B cell (primary cell): Measurements from ENCODE around the gene MYL7. TPM values are rescaled to one million over a fixed set of nuclear protein-coding genes. Genes with fewer than 3 reads are reported as not detected.

Source experiments
- ATAC-seq: fragments of 200-7000 bp; cut with Tn5 transposase; one replicate; pipeline ENCODE4 v1.10.0; 2021; ENCODE audit warnings: low read depth, mild to moderate bottlenecking, moderate number of reproducible peaks, moderate library complexity
- CTCF ChIA-PET: fragments of 350-600 bp; sonication (Branson Sonifier 250); formaldehyde crosslinking; loops from one replicate; lab custom pipeline; 2021; ENCODE audit warnings: antibody characterized with exemption, inconsistent platforms; lab: Charles Lee
- POLR2A ChIA-PET: fragments of 350-600 bp; sonication (Branson Sonifier 250); formaldehyde crosslinking; loops from one replicate; lab custom pipeline; 2021; ENCODE audit warnings: antibody characterized with exemption; lab: Charles Lee
- DNase-seq: peaks from one replicate; pipeline ENCODE4 v3.0.0; 2013
- H2AFZ ChIP-seq: 2 replicates; pipeline ENCODE4 v1.6.1; 2012; ENCODE audit warnings: mild to moderate bottlenecking, low read depth, low read length; ENCODE audit not compliant: insufficient read depth, poor library complexity, severe bottlenecking
- H3K27ac ChIP-seq, 2 donors: 1 replicate in 1 of 2; 2 replicates in 1 of 2; pipeline ENCODE4 v1.5.1; 2012 to 2013; ENCODE audit warnings: low read length in 2 of 2, mild to moderate bottlenecking in 2 of 2, moderate library complexity in 1 of 2
- H3K27me3 ChIP-seq, 4 experiments: fragments of 200-600 bp in 1 of 4; sonication (generic) in 1 of 4; replicated peaks in 1 of 4; 1 replicate in 2 of 4; 2 replicates in 2 of 4; pipeline versions ENCODE4 v1.6.1 to v1.7.0; 2013 to 2016; ENCODE audit warnings: low read length in 3 of 4, mild to moderate bottlenecking in 2 of 4, mixed read lengths in 1 of 4, moderate library complexity in 1 of 4; ENCODE audit not compliant: insufficient read depth in 4 of 4, control insufficient read depth in 3 of 4; ENCODE audit errors: control extremely low read depth in 1 of 4
- H3K36me3 ChIP-seq, 2 experiments: replicated peaks in 1 of 2; 1 replicate in 1 of 2; 2 replicates in 1 of 2; pipeline versions ENCODE4 v1.6.1 to v1.7.1; 2013; ENCODE audit warnings: low read length in 1 of 2; ENCODE audit not compliant: insufficient read depth in 2 of 2, control insufficient read depth in 1 of 2; ENCODE audit errors: control extremely low read depth in 1 of 2, extremely low read depth in 1 of 2
- H3K4me1 ChIP-seq, 2 donors: fragments of 200-600 bp in 1 of 2; sonication (generic) in 1 of 2; 1 replicate in 1 of 2; 2 replicates in 1 of 2; pipeline versions ENCODE4 v1.5.1 to v1.6.1; 2013 to 2017; ENCODE audit warnings: low read length in 2 of 2; ENCODE audit not compliant: control insufficient read depth in 2 of 2, insufficient read depth in 2 of 2
- H3K4me2 ChIP-seq: replicated peaks from 2 replicates; pipeline ENCODE3; 2012; ENCODE audit warnings: mild to moderate bottlenecking, low read depth, low read length; ENCODE audit not compliant: poor library complexity, severe bottlenecking
- H3K4me3 ChIP-seq, 5 experiments: fragments of 200-600 bp in 1 of 5; sonication (generic) in 1 of 5; 1 replicate in 3 of 5; 2 replicates in 2 of 5; pipeline versions ENCODE4 v1.5.1 to v1.7.0; 2011 to 2016; ENCODE audit warnings: low read length in 4 of 5, mild to moderate bottlenecking in 4 of 5, low read depth in 2 of 5, control low read depth in 1 of 5, moderate library complexity in 1 of 5; ENCODE audit not compliant: insufficient read depth in 1 of 5; ENCODE audit errors: control extremely low read depth in 1 of 5, extremely low read depth in 1 of 5
- H3K79me2 ChIP-seq: fragments of 200-600 bp; sonication (generic); one replicate; pipeline ENCODE4 v1.6.0; 2016; ENCODE audit warnings: low read length; ENCODE audit not compliant: control insufficient read depth, insufficient read depth
- H3K9ac ChIP-seq: fragments of 200-600 bp; sonication (generic); 2 replicates; pipeline ENCODE4 v1.6.1; 2017; ENCODE audit warnings: mild to moderate bottlenecking, low read length, moderate library complexity
- H3K9me3 ChIP-seq, 3 donors: one replicate each; pipeline versions ENCODE4 v1.6.1 to v1.7.1; 2013; ENCODE audit warnings: low read length in 2 of 3; ENCODE audit not compliant: control insufficient read depth in 2 of 3, insufficient read depth in 1 of 3; ENCODE audit errors: control extremely low read depth in 1 of 3
- H4K20me1 ChIP-seq: 2 replicates; pipeline ENCODE4 v1.6.0; 2012; ENCODE audit warnings: mild to moderate bottlenecking, low read length; ENCODE audit not compliant: insufficient read depth, control insufficient read depth, poor library complexity, severe bottlenecking
- H3K27ac Mint-ChIP-seq: one replicate; pipeline ENCODE4 v1.8.0; 2021; ENCODE audit warnings: mixed read lengths
- H3K27me3 Mint-ChIP-seq: one replicate; pipeline ENCODE4 v1.8.0; 2021; ENCODE audit warnings: mixed read lengths
- H3K4me1 Mint-ChIP-seq: one replicate; pipeline ENCODE4 v1.8.0; 2021; ENCODE audit warnings: mixed read lengths
- H3K4me3 Mint-ChIP-seq: one replicate; pipeline ENCODE4 v1.8.0; 2021; ENCODE audit warnings: mixed read lengths
- H3K9me3 Mint-ChIP-seq: one replicate; pipeline ENCODE4 v1.8.0; 2022; ENCODE audit warnings: mixed read lengths; ENCODE audit not compliant: insufficient read depth
- EZH2 ChIP-seq: IDR thresholded peaks from 2 replicates; pipeline ENCODE4 v1.6.1; 2012; ENCODE audit warnings: borderline replicate concordance, low read depth, mild to moderate bottlenecking, moderate library complexity, low read length; ENCODE audit not compliant: insufficient read depth, poor library complexity, severe bottlenecking
- WGBS: methylation state at CpG from one replicate; pipeline ENCODE4 v1.1.5; 2013; ENCODE audit warnings: missing lambda C conversion rate; ENCODE audit not compliant: insufficient coverage; 5-methylcytosine and 5-hydroxymethylcytosine counted together
- intact Hi-C: fragments of 100-400 bp; cut with micrococcal nuclease; formaldehyde crosslinking; loops from one replicate; pipeline ENCODE4 v1.10.0; 2022
- polyA plus RNA-seq: library from polyadenylated mRNA; depleted of rRNA; stranded (reverse); fragments of >200 nt; gene quantifications from 2 replicates; pipeline ENCODE4 v1.2.3, GENCODE V29; 2012
- total RNA-seq, 2 donors: library from RNA; stranded (reverse); fragments of 120-200 nt in 1 of 2; gene quantifications; 1 replicate in 1 of 2; 2 replicates in 1 of 2; pipeline versions ENCODE4 v1.2.3 to v1.2.4, GENCODE V29; 2013 to 2022
- TF ChIP-seq, protein P1 (sequence below): fragments of 200-600 bp; IDR thresholded peaks from one replicate; pipeline ENCODE4 v1.8.0; 2022; ENCODE audit warnings: antibody characterized with exemption, mild to moderate bottlenecking

MYL7 gene
- total and polyA plus RNA-seq, 2 donors (not counting 1 experiment from before 2014, with no cell fraction given): not detected

DNA sequence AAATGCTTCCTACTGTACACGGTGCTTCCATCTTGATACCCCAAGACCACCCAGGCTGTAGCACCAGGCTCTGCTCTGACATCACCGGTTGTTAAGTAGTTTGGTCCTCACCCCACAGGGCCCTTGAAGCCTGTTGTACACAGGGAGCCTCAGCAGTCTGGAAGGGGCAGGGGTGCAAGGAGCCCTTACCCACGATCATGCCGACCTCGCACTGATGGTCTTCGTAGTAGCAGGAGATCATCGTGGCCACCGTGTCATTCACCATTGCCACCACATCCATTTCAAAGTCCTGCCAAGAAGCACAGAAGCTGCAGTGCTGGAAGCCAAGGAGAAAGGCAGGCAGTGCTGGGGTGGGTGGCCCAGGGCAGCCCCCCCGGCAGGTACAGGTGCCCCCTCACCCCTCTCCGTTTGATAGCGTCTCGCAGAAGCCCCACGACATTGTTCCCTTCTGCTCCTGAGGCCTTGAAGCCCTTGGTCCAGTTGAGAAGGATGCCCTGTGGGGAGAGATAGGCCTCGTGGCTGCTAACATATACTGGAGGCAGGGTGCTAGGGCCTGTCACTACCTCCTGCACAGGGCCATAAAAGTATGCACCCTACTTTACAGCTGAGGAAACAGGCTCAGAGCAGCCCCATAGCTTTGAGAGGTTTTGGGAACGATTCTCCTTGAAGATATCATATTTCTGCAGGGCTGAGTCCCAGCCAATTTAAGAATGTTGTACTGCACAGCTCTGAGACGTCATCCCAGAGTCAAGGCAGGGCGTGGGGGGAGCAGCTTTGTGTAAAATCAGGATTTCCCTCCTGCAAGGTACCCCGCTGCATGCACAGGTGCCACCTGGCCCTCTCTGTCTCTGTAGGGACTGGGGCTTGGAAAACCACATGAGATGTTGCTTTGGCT lies 8.7 kb upstream of the MYL7 start:
- Histone ChIP-seq H3K27ac (no peak overlapping the region), H3K27me3 (peaks cover 0 to 15% (median 4%) of the 10 kb centered on the region in 4 experiments), H2AFZ (no peak overlapping the region), H3K36me3 (no peaks in the 10 kb centered on the region), H3K4me2 (no peak overlapping the region), H3K9me3 (no peaks in the 10 kb centered on the region), H3K9ac (no peak overlapping the region), H3K79me2 (no peaks in the 10 kb centered on the region), H4K20me1 (no peaks in the 10 kb centered on the region), H3K4me1 (peaks cover 13 to 28% of the 10 kb centered on the region in 2 donors), H3K4me3 (no peak overlapping the region)
- peaks cover 17% of the 10 kb centered on the region for H3K4me1 Mint-ChIP-seq
- ATAC-seq (no peak), DNase-seq (no peak)
- CTCF ChIA-PET: interaction anchor here (1.2 kb wide), 1 partner anchor 41 kb away, joined by 3 read pairs; no protein-coding TSS in a partner anchor
- H3K27ac Mint-ChIP-seq: no peak overlapping the region
- TF ChIP-seq EZH2: no peak
- TF ChIP-seq, protein P1, sequence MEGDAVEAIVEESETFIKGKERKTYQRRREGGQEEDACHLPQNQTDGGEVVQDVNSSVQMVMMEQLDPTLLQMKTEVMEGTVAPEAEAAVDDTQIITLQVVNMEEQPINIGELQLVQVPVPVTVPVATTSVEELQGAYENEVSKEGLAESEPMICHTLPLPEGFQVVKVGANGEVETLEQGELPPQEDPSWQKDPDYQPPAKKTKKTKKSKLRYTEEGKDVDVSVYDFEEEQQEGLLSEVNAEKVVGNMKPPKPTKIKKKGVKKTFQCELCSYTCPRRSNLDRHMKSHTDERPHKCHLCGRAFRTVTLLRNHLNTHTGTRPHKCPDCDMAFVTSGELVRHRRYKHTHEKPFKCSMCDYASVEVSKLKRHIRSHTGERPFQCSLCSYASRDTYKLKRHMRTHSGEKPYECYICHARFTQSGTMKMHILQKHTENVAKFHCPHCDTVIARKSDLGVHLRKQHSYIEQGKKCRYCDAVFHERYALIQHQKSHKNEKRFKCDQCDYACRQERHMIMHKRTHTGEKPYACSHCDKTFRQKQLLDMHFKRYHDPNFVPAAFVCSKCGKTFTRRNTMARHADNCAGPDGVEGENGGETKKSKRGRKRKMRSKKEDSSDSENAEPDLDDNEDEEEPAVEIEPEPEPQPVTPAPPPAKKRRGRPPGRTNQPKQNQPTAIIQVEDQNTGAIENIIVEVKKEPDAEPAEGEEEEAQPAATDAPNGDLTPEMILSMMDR: no peak
- intact Hi-C loops: no loop called here
- H3K27me3 Mint-ChIP-seq: no peaks in the 10 kb centered on the region
- 87% methylated on average over 17 of the region's 18 CpGs for WGBS
- no peaks in the 10 kb centered on the region for H3K9me3 Mint-ChIP-seq
- POLR2A ChIA-PET: no interaction called here
- H3K4me3 Mint-ChIP-seq: no peak overlapping the region

DNA sequence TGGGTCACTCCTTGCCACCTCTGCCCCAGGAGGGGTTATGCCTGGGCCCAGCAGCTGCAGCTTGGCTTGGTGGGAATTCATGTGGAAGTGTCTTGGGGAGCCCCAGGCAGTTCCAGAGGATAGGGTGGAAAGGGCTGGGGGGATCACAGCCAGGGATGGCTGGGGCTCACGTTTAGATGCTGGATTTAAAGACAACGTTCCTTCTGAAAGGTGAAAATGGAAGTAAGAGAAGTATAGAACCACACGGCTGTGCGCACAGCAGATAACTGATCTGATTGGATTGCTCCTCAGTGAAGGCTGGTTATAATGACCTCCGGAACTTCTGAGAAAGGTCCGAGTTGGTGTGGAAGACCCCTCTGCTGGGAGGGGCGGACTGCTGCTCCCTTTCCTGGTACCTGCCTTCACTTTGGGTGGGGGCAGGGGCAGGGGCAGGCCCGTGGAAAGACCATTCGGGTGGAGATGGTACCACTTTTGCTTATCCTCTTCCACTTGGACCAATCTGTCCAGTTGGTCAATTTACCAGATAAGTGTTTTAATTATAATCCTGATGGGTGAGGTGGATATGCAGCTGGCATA lies 7.9 kb upstream of the MYL7 start:
- DNase-seq: no peak

More for the DNA sequence above, 7.9 kb upstream of the MYL7 start:
- H2AFZ ChIP-seq: no peak overlapping the region
- H3K4me2 ChIP-seq: no peak overlapping the region
- ChIA-PET CTCF (no interaction called here), POLR2A (no interaction called here)
- H3K27ac ChIP-seq: no peak overlapping the region
- TF ChIP-seq, protein P1: no peak
- TF ChIP-seq EZH2: no peak
- no peak overlapping the region for H3K9ac ChIP-seq
- H3K27me3 ChIP-seq: peaks cover 0 to 21% (median 6%) of the 10 kb centered on the region in 4 experiments
- no peak overlapping the region for H3K4me3 ChIP-seq
- no peaks in the 10 kb centered on the region for H4K20me1 ChIP-seq
- no peaks in the 10 kb centered on the region for H3K36me3 ChIP-seq
- H3K27me3 Mint-ChIP-seq: no peaks in the 10 kb centered on the region
- no peaks in the 10 kb centered on the region for H3K9me3 ChIP-seq
- H3K4me1 Mint-ChIP-seq: peaks cover 17% of the 10 kb centered on the region
- H3K79me2 ChIP-seq: no peaks in the 10 kb centered on the region
- no peak for ATAC-seq
- H3K4me3 Mint-ChIP-seq: no peak overlapping the region
- 88% methylated on average over 7 of the region's 9 CpGs for WGBS
- no peaks in the 10 kb centered on the region for H3K9me3 Mint-ChIP-seq
- H3K27ac Mint-ChIP-seq: no peak overlapping the region
- intact Hi-C loops: no loop called here
- peaks cover 13 to 28% of the 10 kb centered on the region in 2 donors for H3K4me1 ChIP-seq
